ENCODE measurements around the gene PNLIP.

The PNLIP gene

GRCh38 chr10:116545756-116546155 lies at the start of gene PNLIP:
Gene PNLIP (plus strand): TSS chr10:116545931. CDS start chr10:116546093, 162 bp downstream.
- DNase-seq (ENCODE audit: low read depth in 2 of 2, low spot score in 1 of 2), result no peak

GRCh38 chr10:116504786-116505185 lies 40.9 kb upstream of the PNLIP start:
- DNase-seq (ENCODE audit: low read depth in 2 of 2, low spot score in 1 of 2), result no peak

- DNase-seq (ENCODE audit: low read depth in 2 of 2, low spot score in 1 of 2), result no peak
These were observed 35.2 kb upstream of the PNLIP start for GRCh38 chr10:116510565-116510964.

- no peak for DNase-seq (ENCODE audit: low read depth in 2 of 2, low spot score in 1 of 2)
These were observed 34.4 kb upstream of the PNLIP start for GRCh38 chr10:116511365-116511764.

- no peak for DNase-seq (ENCODE audit: low read depth in 2 of 2, low spot score in 1 of 2)
These were observed 24.1 kb upstream of the PNLIP start for GRCh38 chr10:116521424-116522290.

GRCh38 chr10:116522803-116523381 lies 22.8 kb upstream of the PNLIP start:
- no peak for DNase-seq (ENCODE audit: low read depth in 2 of 2, low spot score in 1 of 2)

- DNase-seq (ENCODE audit: low read depth in 2 of 2, low spot score in 1 of 2), result no peak
These were observed 21.0 kb upstream of the PNLIP start for GRCh38 chr10:116524736-116525135.

GRCh38 chr10:116526219-116526618 lies 19.5 kb upstream of the PNLIP start:
- no peak for DNase-seq (ENCODE audit: low read depth in 2 of 2, low spot score in 1 of 2)

- no peak for DNase-seq (ENCODE audit: low read depth in 2 of 2, low spot score in 1 of 2)
These were observed 8.9 kb upstream of the PNLIP start for GRCh38 chr10:116536810-116537209.

GRCh38 chr10:116538456-116538855 lies 7.3 kb upstream of the PNLIP start:
- no peak for DNase-seq (ENCODE audit: low read depth in 2 of 2, low spot score in 1 of 2)

GRCh38 chr10:116538992-116539391 lies 6.7 kb upstream of the PNLIP start:
- no peak for DNase-seq (ENCODE audit: low read depth in 2 of 2, low spot score in 1 of 2)

GRCh38 chr10:116540814-116541213 lies 4.9 kb upstream of the PNLIP start:
- DNase-seq (ENCODE audit: low read depth in 2 of 2, low spot score in 1 of 2), result no peak

GRCh38 chr10:116542007-116542677 lies 3.6 kb upstream of the PNLIP start:
- DNase-seq (ENCODE audit: low read depth in 2 of 2, low spot score in 1 of 2), result no peak

- DNase-seq (ENCODE audit: low read depth in 2 of 2, low spot score in 1 of 2), result no peak
These were observed 609 bp upstream of the PNLIP start for GRCh38 chr10:116545122-116545521.

GRCh38 chr10:116548301-116548700 lies 2.6 kb downstream of the PNLIP start:
- no peak for DNase-seq (ENCODE audit: low read depth in 2 of 2, low spot score in 1 of 2)

- DNase-seq (ENCODE audit: low read depth in 2 of 2, low spot score in 1 of 2), result no peak
These were observed 7.7 kb downstream of the PNLIP start for GRCh38 chr10:116553378-116553980.

- DNase-seq (ENCODE audit: low read depth in 2 of 2, low spot score in 1 of 2), result no peak
These were observed 8.9 kb downstream of the PNLIP start for GRCh38 chr10:116554628-116555027.

GRCh38 chr10:116555880-116556279 lies 10.1 kb downstream of the PNLIP start:
- no peak for DNase-seq (ENCODE audit: low read depth in 2 of 2, low spot score in 1 of 2)

- no peak for DNase-seq (ENCODE audit: low read depth in 2 of 2, low spot score in 1 of 2)
These were observed 11.7 kb downstream of the PNLIP start for GRCh38 chr10:116557305-116557880.

GRCh38 chr10:116565534-116565933 lies 19.8 kb downstream of the PNLIP start:
- DNase-seq (ENCODE audit: low read depth in 2 of 2, low spot score in 1 of 2), result no peak

- no peak for DNase-seq (ENCODE audit: low read depth in 2 of 2, low spot score in 1 of 2)
These were observed 21.2 kb downstream of the PNLIP start for GRCh38 chr10:116566932-116567331.
